NOMO-1 treated with dmso at 0.1 percent for 144 hours (cell line): ENCODE measurements around the gene ISG20L2.

Source experiments
- DNase-seq: peaks from one replicate; lab custom pipeline; 2025; ENCODE audit not compliant: unreplicated experiment; lab: John Stamatoyannopoulos, UW

ISG20L2 gene

GRCh38 chr1:156691665-156692440 is 36.7 kb downstream of the ISG20L2 start:
- DNase-seq = no peak

- DNase-seq = no peak
Observed at GRCh38 chr1:156691191-156691590, 37.4 kb downstream of the ISG20L2 start.

- no peak for DNase-seq
Observed at GRCh38 chr1:156690675-156691036, 37.9 kb downstream of the ISG20L2 start.

GRCh38 chr1:156689953-156690674 is 38.5 kb downstream of the ISG20L2 start:
- no peak for DNase-seq

- peak; percentile 62 for DNase-seq
Observed at GRCh38 chr1:156689035-156689952, 39.3 kb downstream of the ISG20L2 start.

GRCh38 chr1:156684227-156684782 is 44.3 kb downstream of the ISG20L2 start:
- DNase-seq = no peak

GRCh38 chr1:156682166-156682890 is 46.2 kb downstream of the ISG20L2 start:
- no peak for DNase-seq

GRCh38 chr1:156681196-156681960 is 47.2 kb downstream of the ISG20L2 start:
- DNase-seq = no peak

GRCh38 chr1:156680056-156680455 is 48.5 kb downstream of the ISG20L2 start:
- DNase-seq = no peak

- DNase-seq = no peak
Observed at GRCh38 chr1:156677616-156678596, 50.7 kb downstream of the ISG20L2 start.

GRCh38 chr1:156676820-156677615 is 51.5 kb downstream of the ISG20L2 start, which contains the start of gene NES:
Gene NES, minus strand, starts transcription at chr1:156677407. Its CDS starts 143 bp downstream, at chr1:156677264.
- no peak for DNase-seq

GRCh38 chr1:156676114-156676819 is 52.3 kb downstream of the ISG20L2 start:
- no peak for DNase-seq

- DNase-seq = no peak
Observed at GRCh38 chr1:156675210-156676113, 53.1 kb downstream of the ISG20L2 start.

GRCh38 chr1:156673387-156674121 is 55.0 kb downstream of the ISG20L2 start:
- DNase-seq = no peak
